HCT116 (cell line): ENCODE measurements around the gene HIVEP3. TPM values are rescaled to one million over a fixed set of nuclear protein-coding genes. Genes with fewer than 3 reads are reported as not detected.

ENCODE experiments used
- ATAC-seq: fragments of 200-7000 bp; cut with Tn5 transposase; 2 replicates; pipeline ENCODE4 v1.9.1; 2020; ENCODE audit warnings: mild to moderate bottlenecking, moderate library complexity
- BruUV-seq: library from RNA; stranded (reverse); fragments of 400-500 nt; replicated peaks from 2 replicates; lab custom pipeline; 2021; lab: Mats Ljungman, UMichigan
- CTCF ChIA-PET: fragments of 300-600 bp; sonication (Branson Sonifier 250); formaldehyde crosslinking; loops from one replicate; lab custom pipeline; 2021; ENCODE audit warnings: antibody characterized with exemption; lab: Charles Lee
- POLR2A ChIA-PET: fragments of 300-600, 350-600 bp; sonication (Branson Sonifier 250); formaldehyde crosslinking; loops from one replicate; lab custom pipeline; 2021; ENCODE audit warnings: antibody characterized with exemption; lab: Charles Lee
- RAD21 ChIA-PET, 2 experiments: fragments of 300-600 bp; sonication (Branson Sonifier 250); formaldehyde crosslinking; loops; one replicate each; lab custom pipeline; 2023; ENCODE audit warnings: low total read pairs in 2 of 2; ENCODE audit not compliant: uncharacterized antibody in 2 of 2, unreplicated experiment in 2 of 2, low non-redundant PET in 1 of 2; lab: Charles Lee
- DNase-seq: peaks from one replicate; pipeline ENCODE4 v3.0.0-alpha.2; 2010; ENCODE audit warnings: low read depth, low spot score
- H2AFZ ChIP-seq: fragments of 200-600 bp; shearing (Covaris generic), sonication (generic); 2 replicates; pipeline ENCODE4 v1.6.1; 2017; ENCODE audit warnings: low read depth, mixed run types, mixed read lengths, antibody characterized with exemption, low read length; ENCODE audit not compliant: poor library complexity, severe bottlenecking
- H3K27ac ChIP-seq: 2 replicates; pipeline ENCODE4 v1.5.1; 2012; ENCODE audit warnings: low read depth, low read length
- H3K27me3 ChIP-seq: fragments of 200-600 bp; sonication (generic); 2 replicates; pipeline ENCODE4 v1.6.1; 2016; ENCODE audit warnings: mixed run types, low read length, mixed read lengths; ENCODE audit not compliant: insufficient read depth
- H3K36me3 ChIP-seq, 2 experiments: fragments of 200-500 bp in 1 of 2; fragments of 200-600 bp in 1 of 2; sonication (Bioruptor generic) in 1 of 2; sonication (generic) in 1 of 2; 2 replicates each; pipeline versions ENCODE4 v1.5.1 to v1.6.1; 2014 to 2016; ENCODE audit warnings: low read length in 2 of 2, inconsistent platforms in 1 of 2, mixed read lengths in 1 of 2, mixed run types in 1 of 2; ENCODE audit not compliant: insufficient read depth in 2 of 2, control insufficient read depth in 1 of 2
- H3K4me1 ChIP-seq, 2 experiments: fragments of 200-600 bp in 1 of 2; sonication (generic) in 1 of 2; 2 replicates each; pipeline versions ENCODE4 v1.5.1 to v1.6.1; 2012 to 2017; ENCODE audit warnings: low read length in 2 of 2, inconsistent platforms in 1 of 2, mild to moderate bottlenecking in 1 of 2, mixed read lengths in 1 of 2, mixed run types in 1 of 2, moderate library complexity in 1 of 2; ENCODE audit not compliant: insufficient read depth in 2 of 2, control insufficient read depth in 1 of 2
- H3K4me2 ChIP-seq: fragments of 200-600 bp; sonication (generic); 2 replicates; pipeline ENCODE4 v1.6.1; 2017; ENCODE audit warnings: mixed run types, low read length, mixed read lengths
- H3K4me3 ChIP-seq, 2 experiments: fragments of 200-600 bp in 1 of 2; sonication (generic) in 1 of 2; replicated peaks in 1 of 2; 2 replicates each; pipeline ENCODE4 v1.5.1; 2011 to 2016; ENCODE audit warnings: low read length in 2 of 2, control low read depth in 1 of 2, low read depth in 1 of 2, mild to moderate bottlenecking in 1 of 2, mixed read lengths in 1 of 2, mixed run types in 1 of 2
- H3K79me2 ChIP-seq: fragments of 200-600 bp; sonication (generic); 2 replicates; pipeline ENCODE4 v1.6.1; 2017; ENCODE audit warnings: mild to moderate bottlenecking, mixed run types, low read length, moderate library complexity, mixed read lengths; ENCODE audit not compliant: insufficient read depth
- H3K9ac ChIP-seq: fragments of 200-600 bp; sonication (generic); 2 replicates; pipeline ENCODE4 v1.6.1; 2016; ENCODE audit warnings: low read length, mixed read lengths
- H3K9me2 ChIP-seq: fragments of 200-600 bp; sonication (generic), shearing (Covaris generic); 2 replicates; pipeline ENCODE4 v1.6.1; 2017; ENCODE audit warnings: mixed run types, mild to moderate bottlenecking, moderate library complexity; ENCODE audit not compliant: insufficient read depth
- H3K9me3 ChIP-seq, 2 experiments: fragments of 200-500 bp in 1 of 2; fragments of 200-600 bp in 1 of 2; sonication (Bioruptor generic) in 1 of 2; sonication (generic) in 1 of 2; 2 replicates each; pipeline ENCODE4 v1.6.1; 2014 to 2017; ENCODE audit warnings: low read length in 2 of 2, mixed read lengths in 2 of 2, inconsistent platforms in 1 of 2, low read depth in 1 of 2, mild to moderate bottlenecking in 1 of 2, mixed run types in 1 of 2, moderate library complexity in 1 of 2; ENCODE audit not compliant: control insufficient read depth in 1 of 2, insufficient read depth in 1 of 2
- H4K20me1 ChIP-seq: fragments of 200-600 bp; sonication (generic), shearing (Covaris generic); 2 replicates; pipeline ENCODE4 v1.6.1; 2017; ENCODE audit warnings: mixed run types, mild to moderate bottlenecking, moderate library complexity; ENCODE audit not compliant: insufficient read depth
- ATF3 ChIP-seq: IDR thresholded peaks from 2 replicates; pipeline ENCODE4 v1.6.1; 2012
- ELF1 ChIP-seq: IDR thresholded peaks from 2 replicates; pipeline ENCODE4 v1.6.1; 2012; ENCODE audit warnings: low read depth, borderline replicate concordance
- EZH2 ChIP-seq: fragments of 200-600 bp; sonication (generic); IDR thresholded peaks from 2 replicates; pipeline ENCODE4 v1.6.1; 2017; ENCODE audit warnings: antibody characterized with exemption, mixed run types
- EZH2phosphoT487 ChIP-seq: fragments of 200-600 bp; IDR thresholded peaks from 2 replicates; pipeline ENCODE4 v1.6.1; 2018; ENCODE audit warnings: antibody characterized with exemption, borderline replicate concordance
- REST ChIP-seq: IDR thresholded peaks from 2 replicates; pipeline ENCODE4 v1.6.1; 2012; ENCODE audit warnings: low read depth
- SRF ChIP-seq: IDR thresholded peaks from 2 replicates; pipeline ENCODE4 v1.6.1; 2012; ENCODE audit warnings: low read depth
- ZNF274 ChIP-seq: fragments of 200-500 bp; sonication (Bioruptor generic); IDR thresholded peaks from 2 replicates; pipeline ENCODE4 v1.6.1; 2014; ENCODE audit warnings: mild to moderate bottlenecking, low read depth, low read length, inconsistent platforms
- intact Hi-C: fragments of 100-400 bp; cut with micrococcal nuclease; formaldehyde crosslinking; loops from 2 replicates; pipeline ENCODE4 v1.10.0; 2022
- total RNA-seq: library from RNA; stranded (reverse); gene quantifications from one replicate; pipeline ENCODE4 v1.2.1, GENCODE V29; 2021; ENCODE audit not compliant: unreplicated experiment

Gene HIVEP3
- total RNA-seq, 1 experiment from 2014 or later, result 7.1 TPM

- ChIA-PET RAD21 (no interaction called here), CTCF (no interaction called here), POLR2A (no interaction called here)
- no peaks in the 10 kb centered on the region for H3K79me2 ChIP-seq
- H3K9me3 ChIP-seq, result no peaks in the 10 kb centered on the region
- no peaks in the 10 kb centered on the region for H3K36me3 ChIP-seq
- DNase-seq (no peak), ATAC-seq (no peak)
- TF ChIP-seq EZH2 (no peak), ATF3 (no peak), SRF (no peak), ELF1 (no peak), EZH2phosphoT487 (no peak), ZNF274 (no peak), REST (no peak)
- no peak overlapping the region for H2AFZ ChIP-seq
- no peak overlapping the region for H3K4me2 ChIP-seq
- intact Hi-C loops, result no loop called here
- H3K4me1 ChIP-seq, result peaks cover 51 to 83% of the 10 kb centered on the region in 2 experiments
- H3K9ac ChIP-seq, result no peak overlapping the region
- no peak overlapping the region for H3K27ac ChIP-seq
- no TSS peak for BruUV-seq
- H3K9me2 ChIP-seq, result no peaks in the 10 kb centered on the region
- H3K4me3 ChIP-seq, result no peak overlapping the region
- no peaks in the 10 kb centered on the region for H3K27me3 ChIP-seq
- H4K20me1 ChIP-seq, result no peaks in the 10 kb centered on the region
These were observed 250.6 kb downstream of the HIVEP3 start for GRCh38 chr1:41668054-41668660.
